Measurements from ENCODE around the gene WDR41. TPM values are rescaled to one million over a fixed set of nuclear protein-coding genes. Genes with fewer than 3 reads are reported as not detected.
"Not testable (repeated sequence)": the region's sequence is repeated elsewhere in the genome, so short reads cannot be mapped to it uniquely, and the experiment has no call there.

The WDR41 gene
- total RNA-seq, 4 donors from 2014 or later: 35.4 to 67.1 (median 40.4) TPM

GRCh38 chr5:77499441-77499840 lies 7.3 kb upstream of the WDR41 start:
- ATAC-seq (ENCODE audit: low FRiP score) (no peak), DNase-seq (ENCODE audit: low spot score) (no peak)
- TF ChIP-seq CTCF (IDR thresholded peaks at IDR 0.05): no peak

- no peak for TF ChIP-seq CTCF (IDR thresholded peaks at IDR 0.05)
- no peak for ATAC-seq (ENCODE audit: low FRiP score)
- no peak for DNase-seq (ENCODE audit: low spot score)
Measured at GRCh38 chr5:77498952-77499351, 6.8 kb upstream of the WDR41 start.

- TF ChIP-seq CTCF (IDR thresholded peaks at IDR 0.05): no peak
- DNase-seq (ENCODE audit: low spot score): no peak
- ATAC-seq (ENCODE audit: low FRiP score): no peak
Measured at GRCh38 chr5:77494935-77495334, 2.8 kb upstream of the WDR41 start.

GRCh38 chr5:77492653-77493000 lies 511 bp upstream of the WDR41 start:
- TF ChIP-seq CTCF (IDR thresholded peaks at IDR 0.05): no peak
- DNase-seq (ENCODE audit: low spot score): no peak
- ATAC-seq (ENCODE audit: low FRiP score): no peak

- ATAC-seq (ENCODE audit: low FRiP score): not testable (repeated sequence)
Measured at GRCh38 chr5:77490741-77491344, 1.3 kb downstream of the WDR41 start.

GRCh38 chr5:77486344-77486962 lies 5.7 kb downstream of the WDR41 start:
- ATAC-seq (ENCODE audit: low FRiP score) (no peak), DNase-seq (ENCODE audit: low spot score) (no peak)

More at GRCh38 chr5:77490741-77491344, 1.3 kb downstream of the WDR41 start:
- not testable (repeated sequence) for DNase-seq (ENCODE audit: low spot score)

GRCh38 chr5:77483682-77484081 lies 8.4 kb downstream of the WDR41 start:
- ATAC-seq (ENCODE audit: low FRiP score) (no peak), DNase-seq (ENCODE audit: low spot score) (no peak)
- no peak for TF ChIP-seq CTCF (IDR thresholded peaks at IDR 0.05)

More at GRCh38 chr5:77486344-77486962, 5.7 kb downstream of the WDR41 start:
- TF ChIP-seq CTCF (IDR thresholded peaks at IDR 0.05): no peak

GRCh38 chr5:77475041-77475440 lies 17.1 kb downstream of the WDR41 start:
- not testable (repeated sequence) for DNase-seq (ENCODE audit: low spot score); ATAC-seq (ENCODE audit: low FRiP score)

- not testable (repeated sequence) for DNase-seq (ENCODE audit: low spot score); ATAC-seq (ENCODE audit: low FRiP score)
Measured at GRCh38 chr5:77468875-77469274, 23.2 kb downstream of the WDR41 start.

Data from omental fat pad (tissue), 4 donors.